ENCODE measurements around the gene MSANTD7.

DNA sequence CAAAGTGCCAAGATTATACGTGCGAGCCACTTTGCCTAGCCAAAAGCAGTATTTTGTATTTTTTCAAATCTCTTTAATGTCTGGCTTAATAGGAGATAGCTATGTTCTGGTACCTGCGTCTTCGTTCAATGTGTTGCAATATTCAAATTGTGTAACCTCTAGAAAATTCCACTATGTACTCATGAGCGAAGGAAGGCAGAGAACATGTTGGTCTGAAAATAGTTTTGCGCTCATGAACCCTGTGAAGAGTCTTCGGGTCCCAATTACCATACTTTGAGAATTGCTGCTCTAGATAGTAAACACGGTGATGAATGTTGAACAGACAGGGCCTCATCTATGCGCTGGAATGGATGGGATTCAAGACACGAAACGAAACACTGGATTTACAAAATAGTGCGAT, 37.8 kb downstream of the MSANTD7 start:
- TF ChIP-seq, protein P1, sequence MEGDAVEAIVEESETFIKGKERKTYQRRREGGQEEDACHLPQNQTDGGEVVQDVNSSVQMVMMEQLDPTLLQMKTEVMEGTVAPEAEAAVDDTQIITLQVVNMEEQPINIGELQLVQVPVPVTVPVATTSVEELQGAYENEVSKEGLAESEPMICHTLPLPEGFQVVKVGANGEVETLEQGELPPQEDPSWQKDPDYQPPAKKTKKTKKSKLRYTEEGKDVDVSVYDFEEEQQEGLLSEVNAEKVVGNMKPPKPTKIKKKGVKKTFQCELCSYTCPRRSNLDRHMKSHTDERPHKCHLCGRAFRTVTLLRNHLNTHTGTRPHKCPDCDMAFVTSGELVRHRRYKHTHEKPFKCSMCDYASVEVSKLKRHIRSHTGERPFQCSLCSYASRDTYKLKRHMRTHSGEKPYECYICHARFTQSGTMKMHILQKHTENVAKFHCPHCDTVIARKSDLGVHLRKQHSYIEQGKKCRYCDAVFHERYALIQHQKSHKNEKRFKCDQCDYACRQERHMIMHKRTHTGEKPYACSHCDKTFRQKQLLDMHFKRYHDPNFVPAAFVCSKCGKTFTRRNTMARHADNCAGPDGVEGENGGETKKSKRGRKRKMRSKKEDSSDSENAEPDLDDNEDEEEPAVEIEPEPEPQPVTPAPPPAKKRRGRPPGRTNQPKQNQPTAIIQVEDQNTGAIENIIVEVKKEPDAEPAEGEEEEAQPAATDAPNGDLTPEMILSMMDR (IDR thresholded peaks at IDR 0.05), result no peak
- no peak for TF ChIP-seq POLR2A (IDR thresholded peaks at IDR 0.05)

All from heart left ventricle (tissue), 13 donors.